ENCODE measurements around the gene CDH6.

Gene CDH6

GRCh38 chr5:31375999-31376720 is 182.7 kb downstream of the CDH6 start:
- no peak for DNase-seq (ENCODE audit: low read depth)

GRCh38 chr5:31377274-31377946 is 183.9 kb downstream of the CDH6 start:
- DNase-seq (ENCODE audit: low read depth) = no peak

GRCh38 chr5:31378136-31378535 is 184.7 kb downstream of the CDH6 start:
- DNase-seq (ENCODE audit: low read depth) = no peak

All from activated T-helper 9 cell treated with anti-CD3 and anti-CD28 coated beads, Interleukin-2, amount 50 U/mL, for 16 hours (primary cell).